Adrenal gland (tissue), 12 donors: ENCODE data around the gene BUB3. TPM values are rescaled to one million over a fixed set of nuclear protein-coding genes. Genes with fewer than 3 reads are reported as not detected.

Experiments used
- DNase-seq, 7 donors: peaks; one replicate each; pipeline ENCODE4 v3.0.0-alpha.2; 2019 to 2020
- H3K27ac ChIP-seq, 5 donors: fragments of 200-600 bp; sonication (generic) in 4 of 5; 1 replicate in 3 of 5; 2 replicates in 2 of 5; pipeline versions ENCODE4 v1.5.1 to v1.8.0; 2016 to 2020; ENCODE audit warnings: mild to moderate bottlenecking in 1 of 5
- H3K27me3 ChIP-seq: fragments of 200-600 bp; 2 replicates; pipeline ENCODE4 v1.8.0; 2021
- H3K36me3 ChIP-seq, 2 donors: fragments of 200-600 bp; replicated peaks in 1 of 2; 1 replicate in 1 of 2; 2 replicates in 1 of 2; pipeline versions ENCODE4 v1.5.1 to v1.8.0; 2018 to 2022
- H3K4me1 ChIP-seq, 2 donors: fragments of 200-600 bp; replicated peaks in 1 of 2; 1 replicate in 1 of 2; 2 replicates in 1 of 2; pipeline versions ENCODE4 v1.5.1 to v1.8.0; 2018 to 2021
- H3K4me3 ChIP-seq, 4 donors: fragments of 200-600 bp; sonication (generic) in 3 of 4; one replicate each; pipeline ENCODE4 v1.5.1; 2016 to 2018
- H3K9me3 ChIP-seq, 3 donors: fragments of 200-600 bp; sonication (generic) in 1 of 3; replicated peaks in 1 of 3; 1 replicate in 2 of 3; 2 replicates in 1 of 3; pipeline versions ENCODE4 v1.5.1 to v1.8.0; 2016 to 2021
- POLR2A ChIP-seq, 2 donors: fragments of 450-650 bp; IDR thresholded peaks; one replicate each; pipeline ENCODE4 v1.6.1; 2017; ENCODE audit warnings: antibody characterized with exemption in 2 of 2, mild to moderate bottlenecking in 2 of 2, moderate library complexity in 1 of 2
- WGBS, 4 donors: extraction: QIAGEN DNeasy Blood & Tissue Kit in 2 of 4; methylation state at CpG; one replicate each; pipeline versions ENCODE4 v1.1.5 to v1.1.7; 2013 to 2017; 5-methylcytosine and 5-hydroxymethylcytosine counted together
- intact Hi-C, 2 donors: fragments of 100-400 bp; cut with DNase I; formaldehyde crosslinking; loops; one replicate each; pipeline versions ENCODE4 v1.14.1 to v1.15.0; 2022 to 2023
- polyA plus RNA-seq, 3 donors: library from polyadenylated mRNA; stranded (reverse); fragments of 200-250 nt in 2 of 3; fragments of 350-450 nt in 1 of 3; fragmentation: Illumina TruSeq in 1 of 3; extraction: RNeasy Lipid Tissue Mini Kit (QIAGEN cat#74804) in 1 of 3; gene quantifications; one replicate each; pipeline ENCODE4 v1.2.3, GENCODE V29; 2013 to 2014
- total RNA-seq, 9 donors: library from RNA; depleted of rRNA in 4 of 9; stranded (reverse); fragments of >200 nt in 4 of 9; fragments of 120-200 nt in 1 of 9; fragmentation: NEBNext Ultra II Directional in 1 of 9; extraction: Animal tissue kit (Norgen Biotek cat#: 25700) in 1 of 9; gene quantifications; one replicate each; pipeline versions ENCODE4 v1.1.0 to v1.2.4, GENCODE V29; 2013 to 2023
- TF ChIP-seq, protein P1 (sequence below), 6 experiments: fragments of 450-650 bp in 4 of 6; fragments of 200-600 bp in 2 of 6; sonication (generic) in 1 of 6; IDR thresholded peaks; 1 replicate in 5 of 6; 2 replicates in 1 of 6; pipeline versions ENCODE4 v1.5.1 to v1.8.0; 2016 to 2021; ENCODE audit warnings: antibody characterized with exemption in 6 of 6, mild to moderate bottlenecking in 2 of 6, moderate library complexity in 1 of 6
- donor health status: healthy with polysubstance abuse.
- donor health status: Bipolar disorder and iron deficiency.
- donor health status: DM: yes; HTN: yes; CAD: no.
- donor health status: DM: no; HTN: no; CAD: no.
- donor health status: DM: no; HTN: no; CAD: no.
- donor health status: DM: yes; HTN: yes; CAD: no.

The BUB3 gene
- total and polyA plus RNA-seq, 12 donors = 23.8 to 167 (median 106) TPM

DNA sequence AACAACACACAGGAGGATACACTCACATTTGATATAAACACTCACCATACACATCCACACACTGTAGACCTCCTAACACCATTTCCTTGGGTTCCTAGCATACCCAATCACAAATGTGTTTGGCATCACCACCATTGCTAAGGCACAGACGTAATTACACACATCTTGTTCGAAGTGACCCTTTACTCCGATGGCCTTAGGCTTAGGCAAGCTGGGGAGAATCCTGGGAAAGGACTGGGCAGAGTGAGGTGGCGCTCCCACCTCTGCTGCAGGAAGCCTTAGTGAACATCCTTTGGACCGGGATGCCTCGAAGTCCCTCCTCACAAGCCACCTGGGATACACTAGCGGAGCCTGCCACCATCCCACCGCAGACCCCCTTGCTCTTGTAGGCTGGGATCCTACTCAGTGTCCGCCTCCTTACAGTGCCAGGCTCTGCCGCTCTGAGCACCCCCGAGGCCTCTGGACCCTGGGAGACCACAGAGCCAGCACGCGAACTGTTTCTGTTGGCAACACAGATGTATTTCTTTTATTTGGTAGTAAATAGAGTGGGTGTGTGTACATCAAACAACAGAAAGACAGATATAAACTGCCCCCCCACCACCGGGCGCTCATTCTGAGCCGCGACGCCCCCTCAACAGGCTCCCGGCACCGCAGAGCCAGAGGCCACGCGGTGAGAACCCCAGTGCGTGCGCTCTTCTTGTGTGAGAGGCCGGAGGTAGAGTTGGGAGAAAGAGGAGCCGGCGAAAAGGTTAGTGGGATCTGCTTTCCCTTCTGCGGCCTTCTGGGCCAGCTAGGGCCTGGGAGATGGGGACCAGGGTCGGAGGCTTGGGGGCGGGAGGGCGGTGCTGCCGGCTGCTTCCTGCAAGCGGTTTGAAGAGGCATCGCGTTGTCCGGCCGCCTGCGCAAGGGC lies 12.2 kb upstream of the BUB3 start:
- intact Hi-C loops = no loop called here
- DNase-seq = no peak
- WGBS, 4 donors = 11 to 16% (median 14%) methylated on average over 23 to 38 of the region's 38 CpGs

DNA sequence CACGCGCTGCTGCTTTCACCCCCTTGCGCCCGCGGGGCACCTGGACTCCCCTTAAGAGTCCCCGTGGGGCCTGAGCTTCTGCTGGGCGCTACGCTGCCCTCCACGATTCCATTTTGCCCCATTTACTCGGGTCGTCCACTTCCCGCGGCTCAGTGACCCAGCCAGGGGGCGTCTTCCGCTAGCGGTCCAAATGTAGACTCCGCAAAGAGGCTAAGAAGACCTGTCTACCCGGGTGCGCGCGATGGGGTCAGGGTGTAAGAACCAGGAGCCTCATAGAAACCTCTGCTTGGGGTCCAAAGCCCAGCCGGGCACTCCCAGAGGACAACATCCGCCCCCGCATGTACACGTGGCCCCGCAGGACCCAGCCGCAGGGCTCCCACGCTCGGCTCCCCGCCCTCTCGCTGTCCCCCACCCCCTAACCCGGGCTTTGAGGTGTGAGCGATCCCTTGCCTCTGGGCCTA lies 11.5 kb upstream of the BUB3 start:
- no peak for DNase-seq
- WGBS, 4 donors = 4 to 8% (median 6%) methylated on average over 3 to 33 of the region's 33 CpGs
- intact Hi-C loops = no loop called here
- Histone ChIP-seq H3K36me3 (no peaks in the 10 kb centered on the region), H3K27ac (no peak overlapping the region), H3K27me3 (peaks cover 98% of the 10 kb centered on the region), H3K4me3 (no peak overlapping the region), H3K4me1 (peaks cover under 1 to 11% of the 10 kb centered on the region in 2 donors), H3K9me3 (no peaks in the 10 kb centered on the region)
- TF ChIP-seq POLR2A (IDR thresholded peaks at IDR 0.05) = no peak

More for the DNA sequence above, 12.2 kb upstream of the BUB3 start:
- Histone ChIP-seq H3K4me3 (no peak overlapping the region), H3K9me3 (no peaks in the 10 kb centered on the region), H3K36me3 (no peaks in the 10 kb centered on the region), H3K4me1 (peaks cover 7 to 16% of the 10 kb centered on the region in 2 donors), H3K27me3 (peaks cover 98% of the 10 kb centered on the region), H3K27ac (no peak overlapping the region)
- TF ChIP-seq, protein P1, sequence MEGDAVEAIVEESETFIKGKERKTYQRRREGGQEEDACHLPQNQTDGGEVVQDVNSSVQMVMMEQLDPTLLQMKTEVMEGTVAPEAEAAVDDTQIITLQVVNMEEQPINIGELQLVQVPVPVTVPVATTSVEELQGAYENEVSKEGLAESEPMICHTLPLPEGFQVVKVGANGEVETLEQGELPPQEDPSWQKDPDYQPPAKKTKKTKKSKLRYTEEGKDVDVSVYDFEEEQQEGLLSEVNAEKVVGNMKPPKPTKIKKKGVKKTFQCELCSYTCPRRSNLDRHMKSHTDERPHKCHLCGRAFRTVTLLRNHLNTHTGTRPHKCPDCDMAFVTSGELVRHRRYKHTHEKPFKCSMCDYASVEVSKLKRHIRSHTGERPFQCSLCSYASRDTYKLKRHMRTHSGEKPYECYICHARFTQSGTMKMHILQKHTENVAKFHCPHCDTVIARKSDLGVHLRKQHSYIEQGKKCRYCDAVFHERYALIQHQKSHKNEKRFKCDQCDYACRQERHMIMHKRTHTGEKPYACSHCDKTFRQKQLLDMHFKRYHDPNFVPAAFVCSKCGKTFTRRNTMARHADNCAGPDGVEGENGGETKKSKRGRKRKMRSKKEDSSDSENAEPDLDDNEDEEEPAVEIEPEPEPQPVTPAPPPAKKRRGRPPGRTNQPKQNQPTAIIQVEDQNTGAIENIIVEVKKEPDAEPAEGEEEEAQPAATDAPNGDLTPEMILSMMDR (IDR thresholded peaks at IDR 0.05) = no peak
- no peak for TF ChIP-seq POLR2A (IDR thresholded peaks at IDR 0.05)

DNA sequence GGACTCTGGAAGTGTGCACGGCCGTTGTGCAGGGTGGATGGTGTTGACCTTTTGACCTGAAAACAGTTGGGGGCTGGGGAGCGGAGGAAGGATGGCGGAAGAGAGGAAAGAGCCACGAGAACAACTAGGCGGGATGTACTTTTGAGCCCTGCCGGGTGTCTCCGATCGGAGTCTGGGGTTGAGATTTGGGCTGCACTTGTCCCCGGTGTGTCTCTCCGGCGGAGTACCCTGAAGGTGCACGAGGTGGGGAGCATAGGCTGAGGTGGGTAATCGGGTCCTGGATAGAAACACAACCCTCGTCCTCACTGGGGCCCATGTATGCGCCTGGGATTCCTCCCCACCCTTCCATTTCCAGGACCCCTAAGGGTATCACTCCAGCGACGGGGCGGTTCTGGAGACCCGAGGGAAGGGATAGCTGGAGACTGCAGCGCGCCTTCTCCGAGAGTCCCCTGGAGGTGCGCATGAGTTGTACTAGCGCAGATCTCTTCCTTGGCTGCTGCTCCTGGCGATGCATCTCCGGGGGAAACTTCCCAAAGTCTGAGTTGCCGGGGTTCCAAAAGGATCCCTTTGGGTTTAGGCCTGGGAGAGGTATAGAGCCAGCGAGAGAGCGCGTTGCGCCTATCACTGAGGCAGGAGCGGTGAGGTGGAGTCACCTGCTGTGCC lies 10.9 kb upstream of the BUB3 start:
- Histone ChIP-seq H3K4me3 (no peak overlapping the region), H3K36me3 (no peaks in the 10 kb centered on the region), H3K9me3 (no peaks in the 10 kb centered on the region), H3K4me1 (peaks cover 0 to 13% of the 10 kb centered on the region in 2 donors), H3K27me3 (peaks cover 98% of the 10 kb centered on the region), H3K27ac (no peak overlapping the region)
- no peak for DNase-seq
- 7 to 10% (median 8%) methylated on average over 23 to 33 of the region's 33 CpGs for WGBS, 4 donors
- intact Hi-C loops = no loop called here
- TF ChIP-seq, protein P1 (IDR thresholded peaks at IDR 0.05) = no peak
- TF ChIP-seq POLR2A (IDR thresholded peaks at IDR 0.05) = no peak

DNA sequence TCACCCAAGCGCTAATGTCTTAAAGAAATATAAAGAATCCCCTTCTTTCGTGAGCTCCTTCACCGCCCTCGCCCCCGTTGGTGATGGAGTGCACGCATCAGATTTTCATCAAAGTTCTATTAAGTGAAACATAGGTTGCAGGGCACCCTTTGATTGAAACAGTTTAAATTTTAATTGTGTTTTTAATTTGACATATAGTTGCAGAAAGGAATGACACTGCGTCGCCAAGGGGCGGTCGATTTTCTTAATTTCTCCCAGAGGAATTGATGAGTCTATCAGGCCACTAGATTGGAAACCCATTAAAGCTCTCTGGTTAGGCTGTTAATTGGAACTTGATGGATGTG lies 10.4 kb upstream of the BUB3 start:
- H3K27me3 ChIP-seq = peaks cover 98% of the 10 kb centered on the region
- TF ChIP-seq, protein P1 (IDR thresholded peaks at IDR 0.05) = no peak
- no peak for TF ChIP-seq POLR2A (IDR thresholded peaks at IDR 0.05)
- 16 to 25% (median 22%) methylated on average over 10 of the region's 10 CpGs for WGBS, 4 donors

More for the DNA sequence above, 10.4 kb upstream of the BUB3 start:
- intact Hi-C loops = no loop called here
- Histone ChIP-seq H3K4me1 (peaks cover 0 to 15% of the 10 kb centered on the region in 2 donors), H3K9me3 (no peaks in the 10 kb centered on the region), H3K4me3 (no peak overlapping the region), H3K36me3 (no peaks in the 10 kb centered on the region), H3K27ac (no peak overlapping the region)
- DNase-seq = no peak
